Esophagus squamous epithelium (tissue), 4 donors: ENCODE data around the gene VILL.

Experiments used
- POLR2A ChIP-seq, 4 donors: fragments of 450-650 bp; IDR thresholded peaks; one replicate each; pipeline ENCODE4 v1.6.1; 2017; ENCODE audit warnings: antibody characterized with exemption in 4 of 4, mild to moderate bottlenecking in 4 of 4, moderate library complexity in 3 of 4
- TF ChIP-seq, protein P1 (sequence below), 6 experiments: fragments of 450-650 bp in 4 of 6; fragments of 200-600 bp in 2 of 6; sonication (generic) in 2 of 6; IDR thresholded peaks; one replicate each; pipeline ENCODE4 v1.5.1; 2016 to 2019; ENCODE audit warnings: antibody characterized with exemption in 6 of 6, mild to moderate bottlenecking in 4 of 6, moderate library complexity in 4 of 6

GRCh38 chr3:37943631-37944314 is 46.8 kb upstream of the VILL start:
- TF ChIP-seq, protein P1, sequence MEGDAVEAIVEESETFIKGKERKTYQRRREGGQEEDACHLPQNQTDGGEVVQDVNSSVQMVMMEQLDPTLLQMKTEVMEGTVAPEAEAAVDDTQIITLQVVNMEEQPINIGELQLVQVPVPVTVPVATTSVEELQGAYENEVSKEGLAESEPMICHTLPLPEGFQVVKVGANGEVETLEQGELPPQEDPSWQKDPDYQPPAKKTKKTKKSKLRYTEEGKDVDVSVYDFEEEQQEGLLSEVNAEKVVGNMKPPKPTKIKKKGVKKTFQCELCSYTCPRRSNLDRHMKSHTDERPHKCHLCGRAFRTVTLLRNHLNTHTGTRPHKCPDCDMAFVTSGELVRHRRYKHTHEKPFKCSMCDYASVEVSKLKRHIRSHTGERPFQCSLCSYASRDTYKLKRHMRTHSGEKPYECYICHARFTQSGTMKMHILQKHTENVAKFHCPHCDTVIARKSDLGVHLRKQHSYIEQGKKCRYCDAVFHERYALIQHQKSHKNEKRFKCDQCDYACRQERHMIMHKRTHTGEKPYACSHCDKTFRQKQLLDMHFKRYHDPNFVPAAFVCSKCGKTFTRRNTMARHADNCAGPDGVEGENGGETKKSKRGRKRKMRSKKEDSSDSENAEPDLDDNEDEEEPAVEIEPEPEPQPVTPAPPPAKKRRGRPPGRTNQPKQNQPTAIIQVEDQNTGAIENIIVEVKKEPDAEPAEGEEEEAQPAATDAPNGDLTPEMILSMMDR (IDR thresholded peaks at IDR 0.05), result no peak
- no peak for TF ChIP-seq POLR2A (IDR thresholded peaks at IDR 0.05)
